HG02973 (cell line): ENCODE results near the gene PROSER3.
"Not testable (repeated sequence)": the region's sequence is repeated elsewhere in the genome, so short reads cannot be mapped to it uniquely, and the experiment has no call there.

Experiments
- ATAC-seq: cut with Tn5 transposase; IDR thresholded peaks from one replicate; pipeline ENCODE4 v1.9.1; 2021; ENCODE audit warnings: moderate library complexity; ENCODE audit not compliant: unreplicated experiment

The PROSER3 gene

GRCh38 chr19:35722461-35722860 lies 35.5 kb upstream of the PROSER3 start:
- no peak for ATAC-seq

GRCh38 chr19:35722897-35723296 lies 35.1 kb upstream of the PROSER3 start:
- ATAC-seq: no peak

- ATAC-seq: no peak
Observed at GRCh38 chr19:35723671-35724070, 34.3 kb upstream of the PROSER3 start.

GRCh38 chr19:35724132-35724531 lies 33.8 kb upstream of the PROSER3 start:
- not testable (repeated sequence) for ATAC-seq

- no peak for ATAC-seq
Observed at GRCh38 chr19:35724560-35724959, 33.4 kb upstream of the PROSER3 start.

- no peak for ATAC-seq
Observed at GRCh38 chr19:35725216-35725861, 32.6 kb upstream of the PROSER3 start.

- no peak for ATAC-seq
Observed at GRCh38 chr19:35727053-35727955, 30.7 kb upstream of the PROSER3 start.

GRCh38 chr19:35727956-35728706 lies 29.8 kb upstream of the PROSER3 start:
- ATAC-seq: no peak

GRCh38 chr19:35729021-35729420 lies 29.0 kb upstream of the PROSER3 start:
- no peak for ATAC-seq

GRCh38 chr19:35729763-35730162 lies 28.2 kb upstream of the PROSER3 start:
- ATAC-seq: no peak

GRCh38 chr19:35730326-35730725 lies 27.6 kb upstream of the PROSER3 start:
- no peak for ATAC-seq

GRCh38 chr19:35731353-35731752 lies 26.6 kb upstream of the PROSER3 start:
- no peak for ATAC-seq

GRCh38 chr19:35731779-35732405 lies 26.1 kb upstream of the PROSER3 start:
- no peak for ATAC-seq

GRCh38 chr19:35732540-35733179 lies 25.3 kb upstream of the PROSER3 start:
- ATAC-seq: no peak

- no peak for ATAC-seq
Observed at GRCh38 chr19:35733180-35734125, 24.5 kb upstream of the PROSER3 start.

- no peak for ATAC-seq
Observed at GRCh38 chr19:35734273-35734672, 23.7 kb upstream of the PROSER3 start.

- ATAC-seq: no peak
Observed at GRCh38 chr19:35734889-35735288, 23.1 kb upstream of the PROSER3 start.

GRCh38 chr19:35736913-35737886 lies 20.8 kb upstream of the PROSER3 start:
- no peak for ATAC-seq
